ENCODE results near the gene APOL6.

APOL6 gene, protein sequence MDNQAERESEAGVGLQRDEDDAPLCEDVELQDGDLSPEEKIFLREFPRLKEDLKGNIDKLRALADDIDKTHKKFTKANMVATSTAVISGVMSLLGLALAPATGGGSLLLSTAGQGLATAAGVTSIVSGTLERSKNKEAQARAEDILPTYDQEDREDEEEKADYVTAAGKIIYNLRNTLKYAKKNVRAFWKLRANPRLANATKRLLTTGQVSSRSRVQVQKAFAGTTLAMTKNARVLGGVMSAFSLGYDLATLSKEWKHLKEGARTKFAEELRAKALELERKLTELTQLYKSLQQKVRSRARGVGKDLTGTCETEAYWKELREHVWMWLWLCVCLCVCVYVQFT

DNA sequence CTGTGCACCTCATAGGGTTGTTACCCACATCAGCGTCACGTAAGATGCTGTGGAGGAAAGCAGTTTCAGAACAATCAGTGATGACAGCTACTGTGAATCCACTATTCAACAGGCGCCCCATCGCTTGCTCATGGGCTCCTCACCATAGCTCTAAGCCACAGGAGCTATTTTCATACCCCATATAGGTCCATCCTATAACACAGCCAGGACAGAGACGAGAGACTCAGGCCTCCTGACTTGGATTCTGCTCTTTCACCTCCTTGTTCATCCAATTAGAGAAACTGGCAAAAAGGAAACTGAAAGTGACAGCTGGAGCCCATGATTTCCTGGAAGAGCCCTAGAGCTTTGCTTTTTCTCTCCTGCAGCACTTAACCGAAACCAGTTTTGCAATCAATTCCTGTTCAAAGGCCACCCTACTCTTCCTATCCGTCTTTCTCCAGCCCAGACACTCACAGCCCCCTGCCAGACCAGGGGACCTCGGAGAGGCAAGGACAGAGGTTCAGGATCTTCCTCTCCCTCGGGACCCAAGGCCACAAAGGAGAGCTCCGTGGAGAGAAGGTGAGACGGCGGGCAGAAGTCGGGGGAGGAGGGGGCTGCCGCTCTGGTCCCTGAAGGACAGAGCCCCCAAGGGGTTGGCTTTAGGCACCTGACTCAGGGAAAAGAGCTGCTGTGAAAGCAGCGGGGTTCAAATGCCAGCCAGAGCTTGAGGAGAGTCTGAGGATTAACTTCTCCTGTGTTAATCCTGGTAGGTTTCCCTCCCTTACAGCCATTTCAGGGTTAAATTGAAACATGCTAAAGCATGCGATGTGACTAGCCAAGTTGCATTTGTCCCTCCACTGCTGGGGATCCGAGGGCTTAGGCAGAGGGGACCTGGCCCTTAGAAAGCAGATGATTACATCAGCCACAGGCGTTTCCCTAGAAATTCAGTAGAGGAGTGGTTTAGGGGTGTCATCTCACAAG is at the start of gene APOL6:
Gene APOL6, plus strand, starts transcription at position 381 of the 960 bp plus-strand sequence. CDS start 7,980 bp downstream, outside the sequence.
- DNase-seq (ENCODE audit: low read depth in 4 of 4, low spot score in 1 of 4), result peak in 2 of 4 experiments; percentile 39

DNA sequence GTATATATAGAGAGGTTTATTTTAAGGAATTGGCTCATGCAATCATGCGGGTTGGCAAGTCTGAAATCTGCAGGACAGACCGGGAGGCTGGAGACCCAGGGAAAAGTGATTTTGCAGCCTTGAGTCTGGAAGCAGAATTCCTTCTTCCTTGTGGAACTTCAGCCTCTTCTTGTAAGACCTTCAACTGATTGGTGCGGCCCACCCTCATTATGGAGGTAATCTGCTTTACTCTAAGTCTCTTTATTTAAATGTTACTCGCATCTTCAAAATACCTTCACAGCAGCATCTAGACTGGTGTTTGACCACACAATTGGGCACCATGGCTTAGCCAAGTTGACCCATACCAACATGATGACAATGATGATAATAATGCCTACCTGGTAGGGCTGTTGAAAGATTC is 48.9 kb upstream of the APOL6 start:
- no peak for DNase-seq (ENCODE audit: low read depth in 4 of 4, low spot score in 1 of 4)

DNA sequence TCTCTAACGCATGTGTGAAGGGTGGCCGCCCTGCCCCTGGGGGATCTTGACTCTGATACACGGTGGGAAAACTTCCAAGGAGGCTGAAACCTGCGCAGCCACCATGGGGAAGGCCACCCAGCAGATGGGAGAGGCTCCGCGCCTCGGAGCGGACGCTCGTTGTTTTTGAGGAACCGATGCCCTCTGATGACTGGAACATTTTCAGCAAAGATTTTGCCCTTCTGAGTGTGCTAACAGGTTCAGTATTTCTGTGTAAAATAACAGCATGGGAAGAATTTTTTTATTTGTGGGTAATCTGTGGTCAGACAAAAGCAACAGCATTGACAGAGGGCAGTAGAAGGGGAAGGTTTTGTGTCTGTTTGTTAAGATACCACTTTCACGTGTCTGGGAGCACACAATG is 47.8 kb upstream of the APOL6 start:
- no peak for DNase-seq (ENCODE audit: low read depth in 4 of 4, low spot score in 1 of 4)

DNA sequence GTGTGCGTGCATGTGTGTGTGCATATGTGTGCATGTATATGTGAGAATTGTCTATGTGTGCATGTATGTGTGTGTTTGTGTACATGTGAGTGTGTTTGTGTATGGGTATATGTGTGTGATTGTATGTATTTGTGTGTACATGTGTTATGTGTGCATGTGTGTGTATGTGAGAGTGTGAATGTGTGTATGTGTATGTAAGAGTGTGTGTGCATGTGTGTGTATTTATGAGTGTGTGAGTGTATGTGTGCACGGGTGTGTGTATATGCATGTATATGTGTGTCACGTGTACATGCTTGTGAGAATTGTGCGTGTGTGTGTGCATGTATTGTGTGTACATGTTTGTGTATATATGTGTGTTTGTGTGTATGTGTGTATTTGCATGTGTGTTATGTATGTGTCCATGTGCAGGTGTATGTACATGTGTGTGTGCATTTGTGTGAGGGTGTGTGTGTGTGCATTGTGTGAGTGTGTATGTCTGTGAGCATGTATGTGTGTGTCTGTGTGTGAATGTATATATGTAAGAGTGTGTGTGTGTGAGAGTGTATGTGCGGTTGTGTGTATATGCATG is 47.1 kb upstream of the APOL6 start:
- no peak for DNase-seq (ENCODE audit: low read depth in 4 of 4, low spot score in 1 of 4)

DNA sequence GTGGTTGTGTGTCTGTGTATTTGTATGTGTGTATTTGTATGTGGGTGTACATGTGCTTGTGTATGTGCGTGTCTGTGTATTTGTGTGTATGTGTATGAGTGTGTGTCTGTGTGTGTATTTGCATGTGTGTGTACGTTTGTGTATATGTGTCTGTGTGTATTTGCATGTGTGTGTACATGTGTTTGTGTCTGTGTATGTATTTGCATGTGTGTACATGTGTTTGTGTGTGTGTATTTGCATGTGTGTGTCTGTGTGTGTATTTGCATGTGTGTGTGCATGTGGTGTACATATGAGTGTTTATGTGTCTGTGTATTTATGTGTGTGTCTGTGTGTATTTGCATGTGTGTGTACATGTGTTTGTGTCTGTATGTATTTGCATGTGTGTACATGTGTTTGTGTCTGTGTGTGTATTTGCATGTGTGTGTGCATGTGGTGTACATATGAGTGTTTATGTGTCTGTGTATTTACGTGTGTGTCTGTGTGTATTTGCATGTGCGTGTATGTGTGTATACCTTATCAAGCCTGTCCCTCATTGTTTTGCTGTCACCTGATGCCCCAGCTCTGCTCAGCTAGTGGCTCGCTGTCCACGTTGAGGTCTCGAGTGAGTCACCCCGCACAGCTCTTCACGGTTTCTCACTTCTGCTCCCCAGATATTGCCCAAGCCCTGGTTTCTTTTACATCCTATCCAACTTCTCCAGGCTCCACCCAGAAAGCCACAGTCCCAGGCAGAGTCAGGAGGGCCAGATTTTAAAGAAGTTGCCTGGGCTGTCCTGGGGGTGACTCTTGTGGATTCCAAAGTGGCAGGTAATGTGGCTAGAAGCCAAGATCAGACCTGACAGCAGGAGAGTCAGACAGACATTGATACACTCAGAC is 46.3 kb upstream of the APOL6 start:
- DNase-seq (ENCODE audit: low read depth in 4 of 4, low spot score in 1 of 4), result no peak

DNA sequence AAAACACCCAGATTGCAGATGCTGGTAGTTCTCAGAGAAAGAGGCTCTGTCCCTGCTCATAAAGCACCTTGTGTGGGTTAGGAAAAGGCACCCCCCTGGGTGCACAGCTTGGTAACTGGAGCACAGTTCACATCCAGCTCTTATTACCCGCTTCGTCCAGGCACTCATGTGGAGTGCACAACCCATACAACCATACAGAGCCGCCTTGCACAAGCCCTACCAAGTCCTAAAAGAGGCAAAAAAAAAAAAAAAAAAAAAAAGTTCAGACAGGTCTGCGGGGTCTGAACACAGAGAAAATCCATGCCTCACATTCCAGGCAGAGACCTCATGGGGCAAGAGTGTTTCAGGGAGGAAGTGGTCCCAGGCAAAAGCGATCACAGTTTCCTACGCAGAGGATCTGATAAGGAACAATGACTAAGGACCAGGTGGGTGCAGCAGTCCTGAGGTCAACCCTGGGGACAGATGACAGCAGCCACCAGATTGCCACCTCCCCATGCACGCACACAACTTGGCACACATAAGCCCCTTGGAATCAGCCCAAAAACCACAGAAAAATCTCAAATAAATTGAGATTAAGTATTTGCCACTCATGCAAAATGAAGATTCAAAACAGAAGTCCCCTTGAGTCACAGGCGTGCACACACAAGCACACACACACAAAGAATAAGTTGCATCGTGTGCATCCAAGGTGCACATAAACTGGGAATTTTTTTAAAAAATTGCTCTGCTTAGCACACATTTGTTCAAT is 43.5 kb upstream of the APOL6 start:
- DNase-seq (ENCODE audit: low read depth in 4 of 4, low spot score in 1 of 4), result no peak

DNA sequence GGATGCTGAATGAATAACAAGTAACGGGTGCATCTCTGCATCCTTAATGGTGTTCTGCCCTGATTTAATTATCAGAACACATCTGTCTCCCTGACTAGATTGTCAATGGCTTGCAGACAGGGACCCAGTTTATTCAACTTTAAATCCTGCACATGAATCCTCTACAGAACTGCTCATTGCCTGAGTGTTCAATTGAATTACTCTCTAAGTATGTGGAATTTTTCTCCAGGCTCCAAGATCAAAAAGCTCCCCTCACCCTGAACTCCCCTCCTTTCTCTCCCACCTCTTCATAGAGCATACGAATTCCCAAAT is 42.9 kb upstream of the APOL6 start:
- no peak for DNase-seq (ENCODE audit: low read depth in 4 of 4, low spot score in 1 of 4)

DNA sequence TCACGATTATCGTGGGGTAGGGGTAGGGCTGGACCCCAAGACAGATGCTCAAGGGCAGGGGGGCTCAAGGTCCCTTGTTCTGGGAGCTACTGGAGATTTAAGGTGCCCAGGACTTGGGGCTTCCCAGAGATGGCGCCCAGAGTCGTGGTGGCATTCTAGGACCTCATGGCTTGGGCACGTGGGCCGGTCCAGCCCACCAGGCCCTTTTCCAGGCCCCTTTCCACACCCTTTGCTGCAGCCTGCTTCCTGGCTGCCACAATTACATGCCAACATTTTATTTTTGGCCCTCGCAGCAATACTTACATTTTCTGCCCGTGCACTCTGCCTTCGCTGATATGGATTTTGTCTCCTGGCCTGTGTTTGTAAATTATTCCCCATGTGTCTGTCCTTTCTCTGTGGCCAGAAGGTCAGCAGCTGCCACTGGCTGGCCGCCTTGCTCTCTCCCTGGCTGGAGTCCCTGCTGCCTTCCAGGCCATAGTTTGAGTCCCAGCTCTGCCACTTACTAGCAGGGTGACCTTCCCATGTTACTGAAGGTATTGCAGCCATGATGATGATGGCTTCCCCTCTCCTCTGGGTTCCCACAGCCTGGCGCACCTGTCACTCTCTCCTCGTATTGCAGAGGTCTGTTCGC is 42.3 kb upstream of the APOL6 start:
- no peak for DNase-seq (ENCODE audit: low read depth in 4 of 4, low spot score in 1 of 4)

DNA sequence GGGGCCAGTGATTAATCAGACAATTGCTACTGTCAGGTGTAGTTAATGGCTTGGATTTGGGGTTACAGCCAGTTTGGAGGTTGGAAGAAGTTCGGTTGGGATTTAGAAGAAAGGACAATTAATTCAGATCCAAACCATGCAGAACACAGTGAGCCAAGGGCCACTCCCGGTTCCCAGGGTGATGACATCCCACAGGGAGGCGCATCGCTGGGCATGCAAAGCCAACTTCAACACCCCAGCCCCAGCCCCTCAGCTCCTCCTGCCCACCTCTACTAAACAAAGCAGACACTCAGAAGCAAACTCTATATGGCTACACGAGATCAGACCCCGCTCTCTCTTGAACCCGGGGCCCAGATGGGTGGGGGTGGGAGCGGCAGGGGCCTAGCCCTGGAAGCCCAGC is 41.3 kb upstream of the APOL6 start:
- DNase-seq (ENCODE audit: low read depth in 4 of 4, low spot score in 1 of 4), result no peak

DNA sequence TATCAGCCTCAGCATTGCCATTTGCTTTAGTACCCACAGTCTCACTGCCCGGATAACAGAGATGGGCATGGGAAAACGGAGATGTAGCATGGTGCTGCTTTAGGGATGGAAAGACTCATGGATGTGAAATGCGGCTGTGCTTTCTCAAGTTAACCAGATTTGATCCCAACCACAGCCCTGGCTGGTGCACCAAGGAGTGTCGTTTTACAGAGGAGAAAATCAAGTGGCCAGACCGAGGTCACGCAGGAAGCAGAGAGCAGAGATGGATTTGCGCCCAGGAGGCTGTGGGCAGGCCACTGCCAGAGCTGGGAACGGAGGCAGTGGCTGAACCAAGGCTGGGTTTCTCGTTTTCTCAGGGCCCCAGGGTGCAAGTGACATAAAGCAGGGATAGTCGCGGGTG is 40.2 kb upstream of the APOL6 start:
- no peak for DNase-seq (ENCODE audit: low read depth in 4 of 4, low spot score in 1 of 4)

DNA sequence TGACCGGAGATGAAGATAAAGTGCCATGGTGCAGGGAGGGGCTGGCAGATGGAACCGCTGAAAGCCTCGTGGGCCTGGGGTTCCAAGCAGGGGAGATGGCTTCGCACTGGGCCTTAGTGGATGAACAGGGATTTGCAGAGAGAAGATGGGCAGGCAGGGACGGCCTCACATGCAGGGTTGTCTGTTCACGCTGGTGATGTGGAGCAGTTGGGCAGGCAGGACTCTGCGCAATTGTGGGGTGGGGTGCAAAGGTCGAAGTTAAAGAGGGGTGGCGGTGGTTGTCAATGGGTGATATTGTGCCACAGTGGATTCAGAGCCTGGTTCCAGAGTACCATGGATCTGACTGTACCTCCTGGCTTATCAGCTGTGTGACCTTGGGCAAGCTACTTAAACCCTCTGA is 39.0 kb upstream of the APOL6 start:
- no peak for DNase-seq (ENCODE audit: low read depth in 4 of 4, low spot score in 1 of 4)

DNA sequence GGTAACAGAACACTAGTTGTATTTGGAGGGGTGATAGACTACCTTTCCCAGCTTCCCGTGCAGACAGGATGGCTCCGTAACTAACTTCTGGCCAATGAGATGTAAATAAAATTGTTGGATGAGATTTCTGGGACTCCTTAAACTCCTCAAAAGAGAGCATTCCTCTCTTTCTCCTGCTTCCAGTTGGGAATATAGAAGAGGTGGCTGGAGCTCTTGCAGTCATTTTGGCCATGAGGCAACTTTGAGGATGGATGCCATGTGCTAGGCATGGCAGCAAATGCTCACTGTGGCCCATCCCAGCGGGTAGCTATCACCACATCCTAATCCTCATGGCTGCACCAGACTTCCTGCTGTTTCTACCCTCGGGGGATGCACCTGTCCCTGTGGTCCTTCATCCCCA is 38.5 kb upstream of the APOL6 start:
- DNase-seq (ENCODE audit: low read depth in 4 of 4, low spot score in 1 of 4), result no peak

DNA sequence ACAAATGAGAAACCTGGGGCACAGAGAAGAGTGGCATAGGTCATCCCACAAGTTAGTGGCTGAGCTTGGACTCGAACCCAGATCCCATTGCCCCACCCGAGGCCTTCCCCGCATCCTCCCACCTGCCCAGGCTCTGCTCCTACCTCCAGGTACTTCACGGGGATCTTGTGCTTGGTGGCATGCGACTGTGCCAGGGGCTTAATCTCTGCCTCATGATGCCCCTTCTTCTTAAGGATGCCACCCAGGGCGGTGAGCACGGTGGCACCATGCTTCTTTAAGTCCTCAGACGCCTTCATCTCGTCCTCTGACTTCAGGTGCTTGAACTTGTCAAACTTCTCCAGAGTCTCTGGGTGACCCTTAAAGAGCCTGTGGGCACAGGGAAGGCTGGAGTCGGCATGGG is 37.5 kb upstream of the APOL6 start:
- DNase-seq (ENCODE audit: low read depth in 4 of 4, low spot score in 1 of 4), result no peak

DNA sequence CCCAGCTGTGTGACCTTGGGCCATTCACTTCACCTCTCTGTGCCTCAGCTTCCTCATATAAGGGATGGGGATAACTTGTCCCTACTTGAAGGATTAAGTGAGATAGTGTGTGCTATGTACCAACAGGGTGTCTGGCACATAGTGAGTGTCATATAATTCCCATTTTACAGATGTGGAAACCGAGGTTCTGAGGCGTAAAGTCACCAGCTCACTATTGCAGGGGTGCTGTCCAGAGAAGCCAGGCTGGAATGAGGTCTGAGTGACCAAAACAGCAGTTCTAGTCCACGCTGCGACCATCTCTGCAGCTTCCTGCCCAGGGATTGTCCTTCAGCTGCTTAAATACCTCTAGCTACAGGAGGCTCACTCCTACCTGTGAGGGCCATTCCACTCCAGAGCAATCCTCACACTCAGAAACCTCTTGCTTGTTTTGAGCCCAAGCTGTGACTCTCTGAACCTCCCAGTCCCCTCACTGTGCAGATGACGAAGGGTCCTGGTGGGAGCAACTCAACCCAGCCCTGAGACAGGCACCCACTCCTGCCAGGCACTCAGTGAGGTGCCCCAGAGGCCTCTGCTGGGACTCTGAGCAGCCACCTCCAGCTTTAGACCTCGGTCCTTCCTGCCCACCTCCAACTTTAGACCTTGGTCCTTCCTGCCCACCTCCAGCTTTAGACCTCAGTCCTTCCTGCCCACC is 36.9 kb upstream of the APOL6 start:
- DNase-seq (ENCODE audit: low read depth in 4 of 4, low spot score in 1 of 4), result no peak

DNA sequence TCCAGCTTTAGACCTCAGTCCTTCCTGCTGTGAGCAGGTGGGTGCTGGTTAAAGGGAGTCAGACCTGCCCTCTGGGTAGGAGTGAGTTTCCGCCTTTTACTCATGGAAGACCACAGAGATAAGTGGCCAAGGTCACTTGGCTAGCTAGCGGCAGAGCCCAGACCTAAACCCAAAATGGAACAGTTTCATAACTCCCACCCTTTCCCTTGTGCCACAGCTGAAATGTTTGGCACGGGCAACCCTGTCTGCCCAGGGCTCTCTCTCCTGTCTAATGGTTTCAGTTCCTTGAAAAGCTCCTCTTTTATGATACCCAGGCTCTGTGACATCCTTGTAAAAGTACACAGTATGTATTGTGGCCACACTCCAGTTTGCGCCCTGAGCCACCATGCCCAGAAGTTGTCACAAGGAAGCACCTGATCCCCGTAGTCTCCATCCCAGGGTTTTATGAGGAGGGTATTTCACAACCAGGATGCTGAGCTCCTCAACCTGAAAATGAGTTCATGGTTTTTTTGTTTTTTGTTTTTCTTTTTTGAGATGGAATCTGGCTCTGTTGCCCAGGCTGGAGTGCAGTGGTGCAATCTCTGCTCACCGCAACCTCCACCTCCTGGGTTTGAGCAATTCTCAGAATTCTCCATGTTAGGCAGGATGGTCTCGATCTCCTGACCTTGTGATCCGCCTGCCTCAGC is 36.2 kb upstream of the APOL6 start:
- DNase-seq (ENCODE audit: low read depth in 4 of 4, low spot score in 1 of 4), result no peak

DNA sequence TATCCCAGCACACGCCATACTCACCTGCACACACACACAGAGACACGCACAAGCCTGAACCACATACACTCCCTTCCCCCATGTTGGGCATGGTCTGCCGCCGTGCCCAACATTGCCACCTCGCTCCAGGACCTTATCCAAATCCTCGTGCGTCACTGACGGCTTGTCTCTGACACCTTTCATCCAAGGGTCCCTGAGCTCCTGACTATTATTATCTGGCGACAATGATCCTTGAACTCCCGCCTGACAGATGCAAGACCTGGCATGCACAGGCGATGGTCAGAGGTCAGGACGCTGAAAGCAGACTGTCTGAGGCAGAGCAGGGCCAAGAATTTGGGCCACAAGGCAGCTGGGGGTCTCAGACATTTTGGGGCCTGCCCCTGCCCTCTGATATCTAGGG is 35.3 kb upstream of the APOL6 start:
- no peak for DNase-seq (ENCODE audit: low read depth in 4 of 4, low spot score in 1 of 4)

DNA sequence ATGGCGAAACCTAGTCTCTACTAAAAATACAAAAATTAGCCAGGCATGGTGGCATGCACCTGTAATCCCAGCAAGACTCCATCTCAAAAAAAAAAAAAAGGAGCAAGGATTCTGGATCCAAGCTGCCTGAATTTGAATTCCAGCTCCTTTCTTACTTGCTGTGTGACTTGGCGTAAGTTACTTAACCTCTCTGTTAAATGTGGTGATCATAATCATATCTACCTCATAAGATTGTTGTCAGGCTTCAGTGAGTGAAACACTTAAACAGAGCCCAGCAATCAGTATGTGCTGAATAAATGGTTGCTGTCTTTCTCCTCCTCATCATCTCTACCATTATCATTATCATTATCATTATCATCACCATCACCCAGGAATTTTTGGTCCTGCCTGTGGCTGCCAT is 33.8 kb upstream of the APOL6 start:
- DNase-seq (ENCODE audit: low read depth in 4 of 4, low spot score in 1 of 4), result no peak

DNA sequence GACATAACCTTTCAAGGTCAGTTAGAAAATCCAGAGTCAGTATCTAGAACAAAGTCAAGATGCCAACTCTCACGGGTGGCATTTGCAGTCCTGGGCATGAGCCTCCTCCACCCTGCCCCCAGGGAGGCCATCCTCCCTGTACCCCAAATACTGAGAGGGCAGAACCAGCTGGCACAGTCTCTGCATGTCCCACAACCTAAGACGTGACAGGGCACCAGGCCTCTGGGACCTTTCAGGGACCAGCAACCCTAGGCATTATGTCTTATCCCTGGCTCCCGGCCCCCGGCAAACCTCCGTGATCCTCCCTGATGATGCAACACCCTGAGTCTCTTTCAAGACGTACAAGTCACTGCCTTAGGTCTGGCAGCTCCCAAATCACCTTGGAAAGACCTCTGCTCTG is 33.1 kb upstream of the APOL6 start:
- no peak for DNase-seq (ENCODE audit: low read depth in 4 of 4, low spot score in 1 of 4)

DNA sequence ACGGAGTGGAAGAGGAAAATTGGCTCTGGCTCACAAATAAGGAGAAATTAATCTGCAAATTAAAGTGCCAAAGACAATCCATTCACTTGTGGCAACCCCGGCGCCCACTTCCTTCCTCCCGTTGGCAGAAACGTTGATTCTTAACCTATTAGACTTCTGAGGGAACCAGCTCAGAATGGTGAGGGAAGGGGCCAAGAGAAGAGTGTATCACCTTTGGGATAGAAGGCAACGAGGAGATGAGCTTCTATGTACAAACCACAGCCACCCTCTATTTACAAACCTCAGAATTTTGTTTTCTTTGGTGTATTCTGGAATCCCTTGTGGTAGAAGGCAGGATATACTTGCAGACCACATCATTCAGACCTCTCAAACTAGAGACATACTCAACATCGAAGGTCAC is 32.2 kb upstream of the APOL6 start:
- DNase-seq (ENCODE audit: low read depth in 4 of 4, low spot score in 1 of 4), result no peak

Data from stimulated activated CD4-positive, alpha-beta T cell treated with anti-CD3 and anti-CD28 coated beads, Interleukin-1b, Interleukin-23, amount 100 ng/mL, for 24 hours (primary cell).